ENCODE data around the gene SCAMP5. TPM values are rescaled to one million over a fixed set of nuclear protein-coding genes. Genes with fewer than 3 reads are reported as not detected.

The SCAMP5 gene
- total RNA-seq, 1 donor from 2014 or later, result 3.2 TPM

DNA sequence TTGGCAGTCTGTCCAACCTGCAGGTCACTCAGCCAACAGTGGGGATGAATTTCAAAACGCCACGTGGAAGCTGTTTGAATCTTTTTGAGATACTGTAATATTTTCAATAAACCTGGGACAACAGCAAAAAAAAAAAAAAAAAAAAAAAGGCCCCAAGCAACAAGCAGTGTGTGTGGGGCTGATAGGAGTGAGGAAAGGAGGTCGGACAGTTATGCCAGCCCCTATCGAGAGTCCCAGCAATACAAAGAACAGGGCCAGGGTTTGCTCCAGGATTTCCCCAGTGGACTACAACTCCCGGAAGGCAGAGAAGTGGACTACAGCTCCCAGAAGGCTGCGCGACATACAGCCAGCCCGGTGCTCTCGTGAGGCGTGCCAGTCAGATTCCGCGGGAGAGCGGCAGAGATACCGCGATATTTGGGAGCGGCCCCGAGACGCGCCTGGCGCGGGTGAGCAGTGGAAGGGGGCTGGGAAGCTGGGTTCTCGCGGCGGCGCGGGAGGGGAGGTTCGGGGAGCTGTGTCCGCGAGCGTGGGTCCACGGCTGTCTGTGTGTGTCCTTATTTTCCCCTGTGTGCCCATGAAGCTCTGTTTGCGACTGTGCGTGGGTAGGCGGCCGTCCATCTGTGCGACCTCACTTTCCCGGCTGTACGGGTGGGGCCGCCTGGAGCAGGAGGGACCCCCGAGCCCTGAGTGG lies 28.0 kb downstream of the SCAMP5 start, which contains the start of gene PPCDC:
Gene PPCDC, plus strand, starts transcription at position 410 of the 691 bp plus-strand sequence. CDS start 4,729 bp downstream, outside the sequence.
- peak; percentile 97 for DNase-seq

- DNase-seq, result no peak
These were observed 28.7 kb downstream of the SCAMP5 start for GRCh38 chr15:75023872-75024636.

GRCh38 chr15:75025107-75025506 lies 29.7 kb downstream of the SCAMP5 start:
- no peak for DNase-seq

DNA sequence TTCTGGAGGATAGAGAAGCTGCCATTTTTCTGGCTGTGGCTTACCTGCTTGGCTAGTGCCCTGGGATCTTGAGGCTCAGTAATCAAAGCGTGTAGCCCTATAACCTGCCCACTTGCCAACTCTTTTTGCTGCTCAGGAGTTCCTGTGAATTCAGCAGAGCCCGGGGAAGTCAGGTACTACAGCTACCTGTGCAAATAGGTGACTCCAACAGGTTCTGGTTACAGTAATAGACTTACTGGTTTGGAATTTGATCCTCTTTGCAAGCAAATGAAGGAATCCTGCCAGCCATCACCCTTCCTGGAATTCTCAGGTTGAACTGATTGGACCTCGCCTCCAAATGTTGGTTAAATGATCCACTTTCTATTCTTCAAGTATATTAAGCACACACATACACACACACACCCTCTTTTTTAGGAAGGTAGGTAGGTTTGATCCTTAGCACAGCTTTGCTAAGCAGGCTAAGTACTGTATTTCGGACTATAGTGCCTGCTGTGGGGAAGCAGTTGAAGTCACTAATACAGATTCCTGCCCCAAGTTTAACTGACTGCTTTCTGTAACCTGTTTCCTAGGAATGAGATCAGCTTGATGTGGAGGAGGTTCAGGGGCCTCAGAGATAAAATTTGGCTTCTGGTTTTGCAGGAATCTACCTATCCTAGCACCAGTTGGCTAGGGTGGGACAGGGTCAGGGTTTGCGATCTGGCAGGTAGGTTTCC lies 30.3 kb downstream of the SCAMP5 start:
- no peak for DNase-seq

DNA sequence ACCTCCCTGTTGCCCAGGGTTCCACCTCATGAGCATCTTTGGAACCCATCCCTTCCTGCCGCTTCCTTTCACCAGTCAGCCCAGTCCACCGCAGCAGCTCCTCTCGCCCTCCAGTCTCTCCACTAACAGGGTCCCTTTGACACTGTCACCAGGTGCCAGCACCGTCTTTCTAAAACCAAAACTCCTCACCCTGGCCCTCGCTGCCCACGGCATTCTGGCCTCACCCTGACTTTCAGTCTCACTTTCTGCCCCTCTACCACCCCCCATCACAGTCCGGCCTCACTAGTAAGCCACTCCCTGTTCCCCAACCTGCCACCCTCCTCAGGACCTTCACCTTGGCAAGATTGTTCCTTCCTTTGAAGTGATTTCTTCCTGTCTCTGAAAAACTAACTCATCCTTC lies 32.2 kb downstream of the SCAMP5 start:
- no peak for DNase-seq

DNA sequence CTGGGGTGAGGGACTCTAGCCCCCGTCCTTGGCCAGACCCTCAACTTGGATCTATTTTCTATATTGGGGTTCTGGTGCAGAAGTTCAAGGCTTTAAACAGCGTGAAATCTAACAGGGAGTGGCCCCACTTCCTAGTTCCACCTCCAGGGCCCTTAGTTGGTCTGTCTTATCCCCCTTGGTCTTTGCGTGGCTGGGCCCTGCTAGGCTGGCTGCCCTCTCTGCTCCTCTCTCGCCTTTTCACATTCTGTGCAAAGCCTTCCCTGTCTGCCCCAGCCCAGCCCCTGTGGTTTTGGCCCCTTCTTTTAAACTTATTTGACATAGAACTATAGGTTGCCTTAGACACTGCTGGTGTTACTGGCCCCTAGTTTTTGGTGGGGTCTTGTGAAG lies 33.6 kb downstream of the SCAMP5 start:
- no peak for DNase-seq

GRCh38 chr15:75029378-75030022 lies 34.1 kb downstream of the SCAMP5 start:
- DNase-seq, result peak; percentile 87

- peak; percentile 70 for DNase-seq
These were observed 34.7 kb downstream of the SCAMP5 start for GRCh38 chr15:75030023-75030413.

- no peak for DNase-seq
These were observed 35.1 kb downstream of the SCAMP5 start for GRCh38 chr15:75030424-75030823.

GRCh38 chr15:75031848-75032247 lies 36.5 kb downstream of the SCAMP5 start:
- DNase-seq, result no peak

GRCh38 chr15:75032395-75032794 lies 37.0 kb downstream of the SCAMP5 start:
- DNase-seq, result no peak

GRCh38 chr15:75033809-75034208 lies 38.4 kb downstream of the SCAMP5 start:
- no peak for DNase-seq

- DNase-seq, result no peak
These were observed 39.3 kb downstream of the SCAMP5 start for GRCh38 chr15:75034615-75035014.

DNA sequence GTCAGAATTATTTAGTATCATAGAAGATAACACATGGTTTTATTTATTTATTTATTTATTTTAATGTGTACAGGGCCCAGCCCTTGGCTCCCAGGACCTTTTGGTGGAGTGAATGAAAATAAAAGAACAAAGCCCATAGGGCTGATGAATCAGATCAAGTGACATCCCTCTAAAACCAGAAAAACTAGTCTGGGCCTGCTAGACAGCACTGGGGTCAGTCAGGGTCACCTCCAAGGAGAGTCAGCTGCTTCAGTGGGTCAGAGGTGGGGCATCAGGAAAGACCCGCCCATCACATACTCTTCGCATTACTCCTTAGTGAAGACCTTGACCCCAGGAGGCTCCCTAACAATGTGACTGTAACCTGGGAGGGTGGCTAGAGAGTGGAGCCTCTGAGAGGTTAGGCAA lies 40.9 kb downstream of the SCAMP5 start:
- no peak for DNase-seq

DNA sequence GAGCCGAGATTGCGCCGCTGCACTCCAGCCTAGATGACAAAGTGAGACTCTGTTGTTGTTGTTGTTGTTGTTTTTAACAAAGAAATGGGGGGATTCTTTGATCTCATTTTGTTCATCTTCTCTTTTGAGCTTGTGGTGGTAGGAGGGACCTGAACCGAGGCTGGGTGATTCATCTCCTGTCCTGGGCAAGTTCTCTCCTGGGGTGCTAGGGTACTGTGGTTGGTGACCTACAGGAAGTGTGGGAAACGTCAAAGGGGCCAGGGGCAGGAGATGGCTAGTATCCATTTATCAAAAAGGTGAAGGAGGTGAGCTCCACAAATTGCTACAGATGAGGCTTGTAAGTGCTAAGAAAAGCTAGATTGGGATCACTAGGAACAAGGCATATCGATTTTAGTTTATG lies 42.3 kb downstream of the SCAMP5 start:
- DNase-seq, result no peak

DNA sequence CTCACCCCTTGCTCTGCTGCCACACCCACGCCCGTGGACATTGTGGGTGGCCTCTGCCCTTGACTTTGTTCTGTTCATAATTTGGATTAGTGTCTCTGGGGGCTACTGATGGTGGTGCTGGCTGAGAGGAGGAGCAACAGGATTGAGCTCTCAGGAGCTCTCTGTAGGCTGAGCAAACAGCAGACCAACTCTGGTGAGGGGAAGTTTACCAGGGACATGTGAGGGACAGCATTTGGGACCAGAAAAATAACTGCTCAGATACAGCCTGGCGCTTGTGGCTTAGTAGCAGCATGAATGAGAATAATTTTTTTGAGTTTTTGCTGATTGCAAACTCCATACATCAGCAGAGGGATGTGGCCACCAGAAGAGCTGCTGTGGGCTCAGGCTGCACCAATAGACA lies 42.9 kb downstream of the SCAMP5 start:
- no peak for DNase-seq

DNA sequence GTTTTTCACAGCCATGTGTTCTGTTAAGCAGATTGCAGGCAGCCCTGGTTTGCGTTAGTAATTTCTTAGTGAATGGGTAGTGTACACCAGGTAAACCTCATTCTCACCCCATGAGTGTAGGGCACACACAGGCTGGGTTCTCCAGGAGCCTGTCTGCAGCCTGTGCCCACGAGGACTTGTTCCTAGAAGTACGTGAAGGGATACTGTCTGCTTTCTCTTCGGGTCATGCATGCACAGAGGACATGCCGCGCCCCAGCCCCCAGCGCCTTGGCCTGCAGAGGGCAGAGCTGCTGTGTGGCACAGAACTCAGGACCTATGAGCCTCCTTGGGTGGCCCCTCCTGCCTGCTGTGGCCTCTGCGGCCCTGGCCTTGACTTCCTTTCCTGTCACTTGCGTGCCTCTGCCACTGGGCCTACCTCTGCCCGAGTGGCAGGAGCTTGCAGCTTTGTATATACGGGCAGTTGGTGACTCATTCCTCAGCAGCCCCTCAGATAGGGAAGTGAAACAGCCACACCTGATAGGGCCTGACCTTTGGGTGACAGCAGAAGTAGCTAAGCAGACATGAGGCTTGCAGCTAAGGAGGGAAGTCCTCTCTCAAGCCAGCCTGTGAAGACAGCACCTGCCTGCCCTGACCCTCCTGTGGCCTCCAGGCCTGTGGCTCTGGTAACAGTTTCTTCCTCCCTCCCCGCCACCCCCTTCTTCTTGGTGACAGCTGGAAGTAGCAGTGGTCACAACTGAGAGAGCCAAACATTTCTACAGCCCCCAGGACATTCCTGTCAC lies 47.6 kb downstream of the SCAMP5 start:
- no peak for DNase-seq

DNA sequence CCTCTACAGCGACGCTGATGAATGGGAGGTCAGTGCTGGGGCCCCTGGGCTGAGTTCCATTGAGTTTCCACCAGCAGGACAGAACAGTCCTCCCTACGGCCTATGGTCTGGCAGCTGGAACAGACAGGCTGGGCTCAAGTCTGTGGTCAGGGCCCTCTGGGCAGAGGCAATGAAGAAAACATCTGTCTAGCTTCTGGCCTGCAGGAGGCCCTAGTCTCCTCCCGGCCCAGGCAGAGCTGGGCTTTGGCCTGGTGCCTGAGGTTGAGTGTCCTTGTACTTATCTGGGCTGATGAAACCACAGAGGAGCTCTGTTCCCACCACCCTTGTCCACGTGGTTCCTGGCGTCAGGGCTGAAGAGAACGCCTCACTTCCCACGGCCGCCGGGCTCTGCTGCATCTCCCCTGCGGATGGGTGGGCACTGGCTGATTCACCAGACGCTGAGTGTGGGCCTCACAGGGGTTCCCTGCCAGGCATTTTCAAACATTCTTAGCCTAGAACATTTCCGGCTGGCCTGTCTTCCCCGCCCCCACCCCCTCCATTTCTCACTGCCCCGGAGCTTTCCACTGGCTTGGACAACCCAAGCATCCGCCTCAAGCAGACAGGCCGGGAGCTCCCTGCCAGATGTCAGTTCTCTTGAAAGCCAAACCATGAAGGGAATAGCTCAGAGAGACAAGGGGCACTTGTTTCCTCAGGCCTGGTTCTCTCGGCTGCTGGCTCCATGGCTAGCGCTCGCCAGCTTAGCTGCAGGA lies 48.3 kb downstream of the SCAMP5 start:
- DNase-seq, result peak; percentile 94

DNA sequence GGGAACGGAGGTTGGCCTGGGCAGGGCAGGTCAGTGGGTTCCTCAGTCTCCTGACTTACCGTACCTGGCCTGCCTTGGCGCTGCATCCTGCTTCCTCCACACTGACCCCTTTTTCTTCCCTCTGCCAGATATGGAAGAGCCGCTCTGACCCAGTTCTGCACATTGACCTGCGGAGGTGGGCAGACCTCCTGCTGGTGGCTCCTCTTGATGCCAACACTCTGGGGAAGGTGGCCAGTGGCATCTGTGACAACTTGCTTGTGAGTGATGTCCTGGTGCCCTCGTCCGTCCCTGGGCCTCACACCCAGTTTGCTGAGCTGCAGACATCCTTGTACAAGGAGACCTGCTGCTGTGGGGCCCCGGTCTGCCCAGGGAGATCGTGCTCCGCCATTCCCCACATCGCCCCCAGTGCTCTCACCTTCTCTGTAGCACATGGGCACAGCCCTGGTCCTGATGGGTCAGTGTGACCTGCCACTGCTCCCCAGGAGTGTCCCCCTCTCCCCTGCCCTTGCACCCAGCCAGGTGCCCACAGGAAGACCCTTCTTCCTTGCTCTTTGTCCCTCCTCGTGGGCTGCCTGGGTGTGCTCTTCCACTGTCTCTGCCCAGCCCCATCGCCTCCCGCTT lies 49.0 kb downstream of the SCAMP5 start:
- DNase-seq, result no peak

DNA sequence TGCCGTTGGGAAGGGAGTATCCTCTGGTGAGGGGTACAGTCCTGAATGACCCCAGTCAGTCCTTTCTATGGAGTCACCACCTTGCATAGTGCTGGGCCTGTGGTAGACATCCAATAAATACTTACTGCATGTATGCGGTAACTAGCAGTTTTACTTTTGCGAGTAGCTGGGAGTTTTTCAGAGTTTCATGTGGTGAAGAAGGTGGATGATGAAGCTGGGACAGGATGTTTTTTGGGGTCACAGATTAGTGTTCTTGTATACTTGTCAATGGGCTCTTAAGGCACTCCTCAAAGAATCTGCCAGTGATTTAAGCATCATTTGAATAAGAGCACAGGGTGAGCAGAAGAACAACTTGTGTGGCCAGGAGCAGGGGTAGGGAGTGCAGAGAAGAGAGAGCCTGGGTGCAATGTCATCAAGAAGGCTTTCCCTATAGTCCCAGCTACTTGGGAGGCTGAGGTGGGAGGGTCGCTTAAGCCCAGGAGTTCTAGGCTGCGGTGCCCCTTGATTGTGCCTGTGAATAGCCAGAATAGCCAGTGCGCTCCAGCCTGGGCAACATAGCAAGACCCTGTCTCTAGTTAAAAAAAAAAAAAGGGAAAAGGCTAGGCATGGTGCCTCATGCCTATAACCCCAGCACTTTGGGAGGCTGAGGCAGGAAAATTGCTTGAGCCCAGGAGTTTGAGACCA lies 50.1 kb downstream of the SCAMP5 start:
- no peak for DNase-seq
